ENCODE data around the gene RGL3.

- TF ChIP-seq, protein P1, sequence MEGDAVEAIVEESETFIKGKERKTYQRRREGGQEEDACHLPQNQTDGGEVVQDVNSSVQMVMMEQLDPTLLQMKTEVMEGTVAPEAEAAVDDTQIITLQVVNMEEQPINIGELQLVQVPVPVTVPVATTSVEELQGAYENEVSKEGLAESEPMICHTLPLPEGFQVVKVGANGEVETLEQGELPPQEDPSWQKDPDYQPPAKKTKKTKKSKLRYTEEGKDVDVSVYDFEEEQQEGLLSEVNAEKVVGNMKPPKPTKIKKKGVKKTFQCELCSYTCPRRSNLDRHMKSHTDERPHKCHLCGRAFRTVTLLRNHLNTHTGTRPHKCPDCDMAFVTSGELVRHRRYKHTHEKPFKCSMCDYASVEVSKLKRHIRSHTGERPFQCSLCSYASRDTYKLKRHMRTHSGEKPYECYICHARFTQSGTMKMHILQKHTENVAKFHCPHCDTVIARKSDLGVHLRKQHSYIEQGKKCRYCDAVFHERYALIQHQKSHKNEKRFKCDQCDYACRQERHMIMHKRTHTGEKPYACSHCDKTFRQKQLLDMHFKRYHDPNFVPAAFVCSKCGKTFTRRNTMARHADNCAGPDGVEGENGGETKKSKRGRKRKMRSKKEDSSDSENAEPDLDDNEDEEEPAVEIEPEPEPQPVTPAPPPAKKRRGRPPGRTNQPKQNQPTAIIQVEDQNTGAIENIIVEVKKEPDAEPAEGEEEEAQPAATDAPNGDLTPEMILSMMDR (conservative IDR thresholded peaks at IDR 0.05; ENCODE audit: low read depth, low read length) = no peak
- no peak for TF ChIP-seq RAD21 (IDR thresholded peaks at IDR 0.05; ENCODE audit: low read length)
- TF ChIP-seq MXI1 (IDR thresholded peaks at IDR 0.05; ENCODE audit: borderline replicate concordance, low read depth, low read length) = no peak
- TF ChIP-seq POLR2A (IDR thresholded peaks at IDR 0.05; ENCODE audit: low read depth, low read length) = no peak
- TF ChIP-seq, protein P2, sequence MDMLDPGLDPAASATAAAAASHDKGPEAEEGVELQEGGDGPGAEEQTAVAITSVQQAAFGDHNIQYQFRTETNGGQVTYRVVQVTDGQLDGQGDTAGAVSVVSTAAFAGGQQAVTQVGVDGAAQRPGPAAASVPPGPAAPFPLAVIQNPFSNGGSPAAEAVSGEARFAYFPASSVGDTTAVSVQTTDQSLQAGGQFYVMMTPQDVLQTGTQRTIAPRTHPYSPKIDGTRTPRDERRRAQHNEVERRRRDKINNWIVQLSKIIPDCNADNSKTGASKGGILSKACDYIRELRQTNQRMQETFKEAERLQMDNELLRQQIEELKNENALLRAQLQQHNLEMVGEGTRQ (IDR thresholded peaks at IDR 0.05; ENCODE audit: low read depth, low read length) = no peak
- TF ChIP-seq CEBPB (IDR thresholded peaks at IDR 0.05; ENCODE audit: low read depth, low read length) = no peak
- TF ChIP-seq RFX5 (IDR thresholded peaks at IDR 0.05; ENCODE audit: low read depth, low read length) = no peak
- no peak for TF ChIP-seq MAZ (IDR thresholded peaks at IDR 0.05; ENCODE audit: borderline replicate concordance, low read depth, low read length)
- TF ChIP-seq RCOR1 (IDR thresholded peaks at IDR 0.05; ENCODE audit: insufficient replicate concordance, low read length) = no peak
- no peak for TF ChIP-seq FOS (IDR thresholded peaks at IDR 0.05; ENCODE audit: low read depth, low read length)
- TF ChIP-seq, protein P3, sequence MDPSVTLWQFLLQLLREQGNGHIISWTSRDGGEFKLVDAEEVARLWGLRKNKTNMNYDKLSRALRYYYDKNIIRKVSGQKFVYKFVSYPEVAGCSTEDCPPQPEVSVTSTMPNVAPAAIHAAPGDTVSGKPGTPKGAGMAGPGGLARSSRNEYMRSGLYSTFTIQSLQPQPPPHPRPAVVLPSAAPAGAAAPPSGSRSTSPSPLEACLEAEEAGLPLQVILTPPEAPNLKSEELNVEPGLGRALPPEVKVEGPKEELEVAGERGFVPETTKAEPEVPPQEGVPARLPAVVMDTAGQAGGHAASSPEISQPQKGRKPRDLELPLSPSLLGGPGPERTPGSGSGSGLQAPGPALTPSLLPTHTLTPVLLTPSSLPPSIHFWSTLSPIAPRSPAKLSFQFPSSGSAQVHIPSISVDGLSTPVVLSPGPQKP (IDR thresholded peaks at IDR 0.05; ENCODE audit: borderline replicate concordance, low read depth, low read length) = no peak
- no peak for TF ChIP-seq SMC3 (IDR thresholded peaks at IDR 0.05; ENCODE audit: low read depth, low read length)
- TF ChIP-seq BHLHE40 (IDR thresholded peaks at IDR 0.05; ENCODE audit: low read depth, low read length) = no peak
- no peak for TF ChIP-seq MAFK (IDR thresholded peaks at IDR 0.05; ENCODE audit: low read depth, low read length)
Observed at GRCh38 chr19:11377756-11378155, 41.4 kb downstream of the RGL3 start.

Data from IMR-90 (cell line).